HepG2 (cell line): ENCODE data around the gene RPRD1A. TPM values are rescaled to one million over a fixed set of nuclear protein-coding genes. Genes with fewer than 3 reads are reported as not detected.

ENCODE experiments used
- ATAC-seq: fragments of 200-7000 bp; cut with Tn5 transposase; 3 replicates; pipeline ENCODE4 v1.9.1; 2020; ENCODE audit warnings: mild to moderate bottlenecking, moderate library complexity
- BruUV-seq: library from RNA; stranded (reverse); fragments of 400-500 nt; replicated peaks from 2 replicates; lab custom pipeline; 2021; lab: Mats Ljungman, UMichigan
- CTCF ChIA-PET: fragments of 300-600 bp; formaldehyde crosslinking; extraction: SDS; loops from one replicate; lab custom pipeline; 2021; ENCODE audit warnings: low total read pairs, inconsistent platforms, low intra/inter-chr PET ratio; lab: Yijun Ruan, JAX
- POLR2A ChIA-PET: fragments of 350-600 bp; sonication (Branson Sonifier 250); formaldehyde crosslinking; loops from one replicate; lab custom pipeline; 2020; ENCODE audit warnings: antibody characterized with exemption, inconsistent platforms; lab: Yijun Ruan, JAX
- DNase-seq: peaks from one replicate; pipeline ENCODE4 v3.0.0-alpha.2; 2015; ENCODE audit warnings: low spot score
- FAIRE-seq: peaks from 3 replicates; lab custom pipeline; 2011; peaks lifted over from hg19 to GRCh38; lab: Jason Lieb, UNC
- H2AFZ ChIP-seq: one replicate; pipeline ENCODE4 v1.6.1; 2011; ENCODE audit warnings: low read length, inconsistent platforms
- H3K27ac ChIP-seq: fragments of 300-600 bp; 3 replicates; pipeline ENCODE4 v1.8.0; 2011; ENCODE audit warnings: mixed run types, mild to moderate bottlenecking, mixed read lengths, low read length, inconsistent platforms; ENCODE audit not compliant: insufficient read depth; ENCODE audit errors: extremely low read length
- H3K27me3 ChIP-seq, 2 experiments: fragments of 200-600 bp in 1 of 2; 2 replicates in 1 of 2; 3 replicates in 1 of 2; pipeline versions ENCODE4 v1.6.0 to v1.8.0; 2011; ENCODE audit warnings: low read length in 2 of 2, mild to moderate bottlenecking in 2 of 2, moderate library complexity in 2 of 2, inconsistent platforms in 1 of 2; ENCODE audit not compliant: insufficient read depth in 2 of 2, control insufficient read depth in 1 of 2
- H3K36me3 ChIP-seq, 2 experiments: fragments of 200-600 bp in 1 of 2; replicated peaks in 1 of 2; 2 replicates in 1 of 2; 3 replicates in 1 of 2; pipeline versions ENCODE4 v1.5.1 to v1.8.0; 2011; ENCODE audit warnings: low read length in 2 of 2, inconsistent platforms in 1 of 2; ENCODE audit not compliant: insufficient read depth in 2 of 2, control insufficient read depth in 1 of 2
- H3K4me1 ChIP-seq: 2 replicates; pipeline ENCODE4 v1.5.1; 2012; ENCODE audit warnings: low read length, inconsistent platforms; ENCODE audit not compliant: insufficient read depth
- H3K4me2 ChIP-seq: 2 replicates; pipeline ENCODE4 v1.6.0; 2011; ENCODE audit warnings: low read depth, low read length, inconsistent platforms
- H3K4me3 ChIP-seq, 3 experiments: fragments of 200-600 bp in 1 of 3; sonication (generic), shearing (Covaris generic) in 1 of 3; replicated peaks in 1 of 3; 2 replicates each; pipeline ENCODE4 v1.5.1; 2011 to 2016; ENCODE audit warnings: low read length in 3 of 3, inconsistent platforms in 2 of 3, low read depth in 2 of 3, mild to moderate bottlenecking in 2 of 3, control low read depth in 1 of 3, mixed read lengths in 1 of 3; ENCODE audit not compliant: insufficient read depth in 1 of 3
- H3K79me2 ChIP-seq: one replicate; pipeline ENCODE4 v1.6.1; 2011; ENCODE audit warnings: low read length, inconsistent platforms; ENCODE audit not compliant: insufficient read depth
- H3K9ac ChIP-seq: 2 replicates; pipeline ENCODE4 v1.6.0; 2011; ENCODE audit warnings: mild to moderate bottlenecking, low read depth, low read length, inconsistent platforms; ENCODE audit not compliant: insufficient read depth
- H3K9me3 ChIP-seq: 2 replicates; pipeline ENCODE4 v1.5.1; 2012; ENCODE audit warnings: mild to moderate bottlenecking, low read length
- H4K20me1 ChIP-seq: 2 replicates; pipeline ENCODE4 v1.6.0; 2011; ENCODE audit warnings: inconsistent platforms, mild to moderate bottlenecking, low read length, moderate library complexity; ENCODE audit not compliant: insufficient read depth
- HDAC6 ChIP-seq: fragments of 200-600 bp; sonication (generic); IDR thresholded peaks from 2 replicates; pipeline ENCODE4 v1.7.0; 2017; ENCODE audit warnings: mild to moderate bottlenecking, antibody characterized with exemption, low read length, low read depth
- MATR3 ChIP-seq: sonication (generic); formaldehyde crosslinking; IDR thresholded peaks from 2 replicates; pipeline ENCODE4 v1.4.0; 2020; ENCODE audit warnings: missing genetic modification reagents
- PHF5A ChIP-seq: IDR thresholded peaks from one replicate; pipeline ENCODE4 v1.6.1; 2018; ENCODE audit warnings: low read depth, missing genetic modification reagents; ENCODE audit not compliant: unreplicated experiment
- XRCC5 ChIP-seq: fragments of 200-400 bp; formaldehyde crosslinking; optimal IDR thresholded peaks from 2 replicates; pipeline ENCODE3; 2017; ENCODE audit warnings: mild to moderate bottlenecking, low read length
- ZFP36 ChIP-seq: fragments of 150-350 bp; IDR thresholded peaks from 2 replicates; pipeline ENCODE4 v1.6.1; 2018; ENCODE audit warnings: borderline replicate concordance, low read length, low read depth; ENCODE audit not compliant: partially characterized antibody
- ZFY ChIP-seq: sonication (generic); formaldehyde crosslinking; IDR thresholded peaks from 2 replicates; pipeline ENCODE4 v1.4.0; 2020; ENCODE audit warnings: missing genetic modification reagents
- ZNF12 ChIP-seq: sonication (generic); formaldehyde crosslinking; IDR thresholded peaks from 2 replicates; pipeline ENCODE4 v1.5.0; 2020; ENCODE audit warnings: missing genetic modification reagents
- ZNF121 ChIP-seq: sonication (generic); formaldehyde crosslinking; IDR thresholded peaks from 2 replicates; pipeline ENCODE4 v1.5.0; 2020; ENCODE audit warnings: mild to moderate bottlenecking, missing genetic modification reagents
- ZNF18 ChIP-seq: sonication (generic); formaldehyde crosslinking; IDR thresholded peaks from 2 replicates; pipeline ENCODE4 v1.8.0; 2022; ENCODE audit warnings: mild to moderate bottlenecking, missing genetic modification reagents; ENCODE audit not compliant: insufficient replicate concordance
- ZXDC ChIP-seq: sonication (generic); formaldehyde crosslinking; IDR thresholded peaks from 2 replicates; pipeline ENCODE4 v1.5.0; 2020; ENCODE audit warnings: mild to moderate bottlenecking, missing genetic modification reagents
- WGBS: methylation state at CpG from one replicate; pipeline ENCODE4 v1.1.6; 2017; ENCODE audit warnings: low lambda C conversion rate; 5-methylcytosine and 5-hydroxymethylcytosine counted together
- in situ Hi-C: cut with HindIII; loops from 2 replicates; pipeline ENCODE4 v1.10.0; 2017; ENCODE audit warnings: low pct_unique_long_range_greater_than_20kb; ENCODE audit not compliant: extremely low pct_ligation_motif_present
- intact Hi-C: fragments of 100-400 bp; cut with micrococcal nuclease; formaldehyde crosslinking; loops from one replicate; pipeline ENCODE4 v1.10.0; 2022; ENCODE audit not compliant: unreplicated experiment
- polyA plus RNA-seq, 8 experiments: library from polyadenylated mRNA; depleted of rRNA in 3 of 8; stranded (reverse) in 7 of 8; unstranded in 1 of 8; fragments of >200 nt; fragmentation: Illumina TruSeq in 4 of 8; extraction: Trizol in 4 of 8; gene quantifications; 2 replicates each; pipeline versions ENCODE4 v1.2.1 to v1.2.3, GENCODE V29; 2011 to 2016; ENCODE audit warnings: low read depth in 4 of 8, missing spikeins in 1 of 8, mixed read lengths in 1 of 8; ENCODE audit not compliant: insufficient read depth in 1 of 8
- total RNA-seq, 5 experiments: library from RNA; depleted of rRNA; stranded (reverse); fragments of >200 nt; fragmentation: Illumina TruSeq; extraction: Trizol; gene quantifications; 2 replicates each; pipeline ENCODE4 v1.2.3, GENCODE V29; 2016; ENCODE audit warnings: low read depth in 1 of 5

Gene RPRD1A
- total and polyA plus RNA-seq, 2 of the 13 experiments (the other 11 are each of a cell fraction or from before 2014, with no cell fraction given): 42.5 to 78.2 TPM

- Histone ChIP-seq H2AFZ (no peak overlapping the region), H4K20me1 (peaks cover 39% of the 10 kb centered on the region), H3K4me1 (peaks cover 7% of the 10 kb centered on the region; the same call in 1 of the 2 replicates), H3K79me2 (peaks cover 96% of the 10 kb centered on the region), H3K4me3 (no peak overlapping the region), H3K27ac (no peak overlapping the region), H3K36me3 (no peaks in the 10 kb centered on the region), H3K4me2 (no peak overlapping the region), H3K9me3 (no peaks in the 10 kb centered on the region; the same call in 1 of the 2 replicates), H3K9ac (no peak overlapping the region), H3K27me3 (no peaks in the 10 kb centered on the region)
- no peak for FAIRE-seq
- ChIA-PET CTCF (no interaction called here), POLR2A (no interaction called here)
- peak; percentile 77 for TF ChIP-seq ZNF121 (CRISPR knock-in tag)
- no peak for TF ChIP-seq ZFY (CRISPR knock-in tag)
- no peak for ATAC-seq
- intact Hi-C loops (no loop called here), in situ Hi-C loops (no loop called here)
- DNase-seq: no peak
- WGBS: 100% methylated on average over 3 of the region's 3 CpGs
- BruUV-seq: no TSS peak
Observed at GRCh38 chr18:36046898-36047297, 20.5 kb downstream of the RPRD1A start.

GRCh38 chr18:36045241-36045991 is 21.9 kb downstream of the RPRD1A start:
- CTCF ChIA-PET: no interaction called here
- H3K4me1 ChIP-seq: peaks cover 7% of the 10 kb centered on the region; the same call in 1 of the 2 replicates
- TF ChIP-seq PHF5A (CRISPR knock-in tag) (no peak), ZNF18 (CRISPR knock-in tag) (no peak), ZXDC (CRISPR knock-in tag) (no peak), ZNF12 (no peak), XRCC5 (no peak), ZFP36 (no peak), MATR3 (CRISPR knock-in tag) (no peak), HDAC6 (no peak)
- TF ChIP-seq, all 625 proteins: peak for 0
- Histone ChIP-seq H3K4me3 (no peak overlapping the region), H3K9ac (no peak overlapping the region), H3K36me3 (no peaks in the 10 kb centered on the region), H3K4me2 (no peak overlapping the region), H4K20me1 (peaks cover 39% of the 10 kb centered on the region), H3K9me3 (no peaks in the 10 kb centered on the region; the same call in 1 of the 2 replicates), H3K79me2 (peaks cover 96% of the 10 kb centered on the region), H3K27ac (no peak overlapping the region), H3K27me3 (no peaks in the 10 kb centered on the region), H2AFZ (no peak overlapping the region)
- BruUV-seq: no TSS peak
- no peak for FAIRE-seq
- POLR2A ChIA-PET: no interaction called here
- DNase-seq: no peak
- ATAC-seq: no peak
- intact Hi-C loops (no loop called here), in situ Hi-C loops (no loop called here)
- 67% methylated on average over 3 of the region's 3 CpGs for WGBS
